SW 1271 (cell line): ENCODE data around the gene MINDY2.

Experiments used
- DNase-seq, 2 experiments: peaks; one replicate each; lab custom pipeline; 2025; lab: John Stamatoyannopoulos, UW

Gene MINDY2

DNA sequence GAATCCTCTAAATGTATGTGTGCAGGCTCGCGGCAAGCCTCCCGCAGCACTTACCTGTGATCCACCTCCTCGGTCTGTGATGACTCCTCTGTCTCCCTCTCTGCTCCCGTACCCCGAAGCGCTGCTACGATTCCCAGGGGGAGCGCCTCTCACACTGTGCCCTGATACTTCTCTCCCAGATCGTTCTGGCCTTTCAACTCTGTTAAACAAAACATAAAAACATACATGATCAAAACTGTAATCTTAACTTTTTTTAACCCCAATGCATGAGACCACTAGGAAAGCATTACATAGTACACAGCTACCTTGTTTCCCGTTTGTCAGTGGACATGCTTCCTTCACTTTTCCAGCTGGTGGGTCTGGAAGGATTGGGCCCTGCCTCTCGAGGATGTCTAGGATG, 115.8 kb downstream of the MINDY2 start:
- DNase-seq, result no peak

GRCh38 chr15:58889363-58889762, 118.3 kb downstream of the MINDY2 start:
- DNase-seq, result no peak

- DNase-seq, result no peak
These were observed 127.1 kb downstream of the MINDY2 start for GRCh38 chr15:58898150-58898680.

- DNase-seq, result no peak
These were observed 129.5 kb downstream of the MINDY2 start for GRCh38 chr15:58900631-58901030.

GRCh38 chr15:58908550-58909309, 137.6 kb downstream of the MINDY2 start:
- no peak for DNase-seq

- no peak for DNase-seq
These were observed 138.5 kb downstream of the MINDY2 start for GRCh38 chr15:58909616-58910015.

DNA sequence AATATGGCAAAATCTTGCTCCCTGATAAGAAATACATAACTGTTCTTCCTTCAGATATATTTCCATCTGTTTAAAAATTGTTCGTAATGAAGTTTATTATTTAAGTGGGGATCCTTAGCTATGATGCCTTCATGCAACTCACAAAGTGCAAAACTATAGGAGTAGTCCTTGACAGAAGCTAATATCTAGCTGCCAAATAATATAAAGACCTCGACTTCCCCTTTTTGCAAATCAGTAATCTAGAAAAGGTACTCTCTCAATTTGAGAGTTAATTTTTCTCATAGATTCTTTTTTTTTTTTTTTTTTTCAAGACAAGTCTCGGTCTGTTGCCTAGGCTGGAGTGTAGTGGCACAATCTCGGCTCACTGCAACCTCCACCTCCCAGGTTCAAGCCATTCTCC, 139.4 kb downstream of the MINDY2 start:
- DNase-seq, result no peak
